Ishikawa (cell line): ENCODE measurements around the gene ADCY5.

Experiments
- CREB1 ChIP-seq: IDR thresholded peaks from 2 replicates; pipeline ENCODE4 v1.6.1; 2012; ENCODE audit warnings: low read depth
- EP300 ChIP-seq: IDR thresholded peaks from 2 replicates; pipeline ENCODE4 v1.6.1; 2012; ENCODE audit warnings: borderline replicate concordance
- REST ChIP-seq: IDR thresholded peaks from 2 replicates; pipeline ENCODE4 v1.6.1; 2012; ENCODE audit warnings: low read depth, mild to moderate bottlenecking
- TAF1 ChIP-seq: IDR thresholded peaks from 2 replicates; pipeline ENCODE4 v1.6.1; 2012; ENCODE audit warnings: low read depth, mild to moderate bottlenecking
- TEAD4 ChIP-seq: IDR thresholded peaks from 2 replicates; pipeline ENCODE4 v1.6.1; 2012
- ZBTB7A ChIP-seq: IDR thresholded peaks from 2 replicates; pipeline ENCODE4 v1.6.1; 2012; ENCODE audit warnings: low read depth

DNA sequence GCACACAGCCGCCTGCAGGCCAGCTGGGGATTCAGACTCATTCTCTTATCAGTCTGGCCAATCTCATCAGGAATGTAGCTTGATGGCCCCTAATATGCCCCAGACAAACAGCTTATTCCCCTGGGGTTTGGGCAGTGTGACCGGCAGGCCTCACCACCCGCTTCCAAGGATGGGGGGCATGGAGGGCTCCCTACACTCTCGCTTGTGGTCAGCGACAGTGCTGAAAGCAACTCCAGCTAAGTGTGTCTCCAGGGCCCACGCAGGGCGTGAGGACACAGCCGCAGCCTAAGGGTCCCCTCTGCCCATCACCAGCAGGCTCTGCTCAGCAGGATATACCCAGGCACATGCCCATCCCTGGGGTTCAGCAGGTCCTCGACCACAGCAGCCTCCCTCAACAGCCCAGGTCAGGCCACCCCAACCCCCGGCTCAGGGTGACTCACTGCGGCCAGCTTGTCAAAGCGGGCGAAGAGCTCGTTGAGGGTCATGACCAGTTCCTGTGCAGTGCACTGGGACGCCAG, 116.7 kb downstream of the ADCY5 start:
- TF ChIP-seq EP300: no peak
- no peak for TF ChIP-seq TEAD4
- no peak for TF ChIP-seq CREB1
- TF ChIP-seq REST: peak; percentile 20; the same call in 1 of the 2 replicates
- TF ChIP-seq TAF1: no peak
- TF ChIP-seq ZBTB7A: no peak
